Gastrocnemius medialis (tissue), 4 donors: Measurements from ENCODE around the gene TRIM46. TPM values are rescaled to one million over a fixed set of nuclear protein-coding genes. Genes with fewer than 3 reads are reported as not detected.
A peak's percentile ranks its signal among the peaks of the same experiment; 100 is the strongest.
"Not testable (repeated sequence)": the region's sequence is repeated elsewhere in the genome, so short reads cannot be mapped to it uniquely, and the experiment has no call there.

Experiments used
- ATAC-seq, 2 donors: fragments of 150-250 bp; one replicate each; pipeline ENCODE4 v1.9.1; 2016
- DNase-seq, 2 donors: peaks; one replicate each; pipeline ENCODE4 v3.0.0-alpha.2; 2019
- H3K27ac ChIP-seq, 4 donors: fragments of 200-600 bp; sonication (generic); 1 replicate in 1 of 4; 2 replicates in 3 of 4; pipeline ENCODE4 v1.5.1; 2016 to 2018; ENCODE audit warnings: mild to moderate bottlenecking in 2 of 4, moderate library complexity in 1 of 4
- H3K27me3 ChIP-seq, 3 donors: fragments of 200-600 bp; sonication (generic) in 2 of 3; 1 replicate in 1 of 3; 2 replicates in 2 of 3; pipeline versions ENCODE4 v1.5.1 to v1.6.0; 2016 to 2019; ENCODE audit warnings: mild to moderate bottlenecking in 1 of 3, moderate library complexity in 1 of 3
- H3K36me3 ChIP-seq, 2 donors: fragments of 200-600 bp; sonication (generic) in 1 of 2; one replicate each; pipeline ENCODE4 v1.5.1; 2017 to 2018
- H3K4me1 ChIP-seq, 2 donors: fragments of 200-600 bp; sonication (generic) in 1 of 2; one replicate each; pipeline ENCODE4 v1.5.1; 2016 to 2017; ENCODE audit warnings: mild to moderate bottlenecking in 2 of 2
- H3K4me3 ChIP-seq, 4 donors: fragments of 200-600 bp; sonication (generic) in 3 of 4; 1 replicate in 1 of 4; 2 replicates in 3 of 4; pipeline ENCODE4 v1.5.1; 2016 to 2019; ENCODE audit warnings: mild to moderate bottlenecking in 2 of 4
- H3K9me3 ChIP-seq, 3 donors: fragments of 200-600 bp; sonication (generic) in 2 of 3; 1 replicate in 1 of 3; 2 replicates in 2 of 3; pipeline ENCODE4 v1.5.1; 2016 to 2019
- CTCF ChIP-seq, 5 experiments: fragments of 450-650 bp in 3 of 5; fragments of 200-600 bp in 2 of 5; sonication (generic) in 2 of 5; IDR thresholded peaks in 4 of 5; conservative IDR thresholded peaks in 1 of 5; 1 replicate in 4 of 5; 2 replicates in 1 of 5; pipeline ENCODE4 v1.5.1; 2016 to 2019; ENCODE audit warnings: antibody characterized with exemption in 5 of 5, mild to moderate bottlenecking in 3 of 5, moderate library complexity in 3 of 5
- POLR2A ChIP-seq, 2 donors: fragments of 450-650 bp; IDR thresholded peaks; one replicate each; pipeline ENCODE4 v1.6.1; 2017; ENCODE audit warnings: antibody characterized with exemption in 2 of 2, mild to moderate bottlenecking in 2 of 2, moderate library complexity in 2 of 2
- in situ Hi-C, 4 donors: fragments of 200-750 bp; cut with MboI; loops; one replicate each; pipeline versions ENCODE4 v1.15.0 to v1.8.0; 2017; ENCODE audit warnings: low sequenced_read_pairs in 4 of 4
- intact Hi-C: fragments of 100-400 bp; cut with DNase I; formaldehyde crosslinking; loops from one replicate; pipeline ENCODE4 v1.15.1; 2023; ENCODE audit warnings: low total_unique reads
- total RNA-seq, 4 donors: library from RNA; depleted of rRNA; stranded (reverse); fragments of >200 nt; gene quantifications; one replicate each; pipeline versions ENCODE4 v1.1.0 to v1.2.3, GENCODE V29; 2016

The TRIM46 gene
- total RNA-seq, 4 donors from 2014 or later: not detected

DNA sequence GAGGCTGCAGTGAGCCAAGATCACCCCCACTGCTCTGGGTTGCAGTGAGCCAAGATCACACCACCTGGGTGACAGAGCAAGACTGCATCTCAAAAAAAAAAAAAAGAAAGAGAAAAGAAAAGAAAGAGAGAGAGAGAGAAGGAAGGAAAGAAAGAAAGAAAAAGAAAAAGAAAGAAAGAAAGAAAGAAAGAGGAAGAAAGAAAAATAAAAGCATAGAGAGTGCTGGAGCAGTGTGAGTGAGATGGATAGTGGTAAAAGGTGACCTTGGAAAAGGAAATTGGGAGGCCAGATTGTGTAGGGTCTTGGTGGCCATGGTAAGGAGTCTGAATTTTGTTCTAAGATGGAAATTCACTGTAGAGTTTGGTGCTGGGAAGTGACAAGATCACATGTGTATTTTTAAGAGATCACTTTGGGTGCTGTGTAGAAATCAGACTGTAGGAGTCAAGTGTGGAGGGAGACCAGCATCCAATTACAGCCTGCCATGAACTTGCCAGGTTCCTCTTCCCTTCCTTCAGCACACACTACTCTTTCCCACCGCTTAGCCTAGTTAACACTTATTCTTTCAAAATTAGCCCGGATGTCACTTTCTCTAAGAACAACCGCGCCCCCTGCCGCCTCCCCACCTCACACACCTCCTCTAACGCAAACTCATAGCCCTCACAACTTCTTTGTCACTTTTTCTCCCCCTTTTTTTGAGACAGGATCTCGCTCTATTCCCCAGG lies 52.7 kb downstream of the TRIM46 start:
- DNase-seq (peak; percentile 33 to 53), ATAC-seq (peak; percentile 29)
- Histone ChIP-seq H3K27me3 (no peaks in the 10 kb centered on the region), H3K4me3 (peak overlapping the region; percentile 55 to 92 (median 70)), H3K36me3 (no peaks in the 10 kb centered on the region), H3K9me3 (no peaks in the 10 kb centered on the region), H3K27ac (peak overlapping the region; percentile 77 to 83 (median 78)), H3K4me1 (peaks cover 8 to 15% of the 10 kb centered on the region in 2 donors)
- TF ChIP-seq CTCF (IDR thresholded peaks at IDR 0.05 in 4 of 5, conservative IDR thresholded peaks at IDR 0.05 in 1 of 5) (peak; percentile 22 to 62 (median 53)), POLR2A (IDR thresholded peaks at IDR 0.05) (no peak)
- intact Hi-C loops (loop anchor here (1.0 to 5.0 kb wide), 3 partner anchors 16 to 54 kb away; partner anchors contain the start of genes KRTCAP2, THBS3 and TRIM46), in situ Hi-C loops (no loop called here)

GRCh38 chr1:155226910-155227260 lies 53.2 kb downstream of the TRIM46 start:
- peaks cover 8 to 15% of the 10 kb centered on the region in 2 donors for H3K4me1 ChIP-seq
- peak overlapping the region; percentile 55 to 92 (median 70) for H3K4me3 ChIP-seq
- H3K27me3 ChIP-seq: no peaks in the 10 kb centered on the region
- TF ChIP-seq CTCF (IDR thresholded peaks at IDR 0.05 in 4 of 5, conservative IDR thresholded peaks at IDR 0.05 in 1 of 5) (peak in 2 of 5 experiments; percentile 4 to 8), POLR2A (IDR thresholded peaks at IDR 0.05) (no peak)
- H3K36me3 ChIP-seq: no peaks in the 10 kb centered on the region
- in situ Hi-C loops (no loop called here), intact Hi-C loops (loop anchor here (1.0 to 5.0 kb wide), 3 partner anchors 16 to 55 kb away; partner anchors contain the start of genes KRTCAP2, THBS3 and TRIM46)
- DNase-seq (peak in 1 of 2 donors; percentile 31), ATAC-seq (peak; percentile 42 to 47)
- H3K27ac ChIP-seq: peak overlapping the region; percentile 77 to 83 (median 78)
- no peaks in the 10 kb centered on the region for H3K9me3 ChIP-seq

DNA sequence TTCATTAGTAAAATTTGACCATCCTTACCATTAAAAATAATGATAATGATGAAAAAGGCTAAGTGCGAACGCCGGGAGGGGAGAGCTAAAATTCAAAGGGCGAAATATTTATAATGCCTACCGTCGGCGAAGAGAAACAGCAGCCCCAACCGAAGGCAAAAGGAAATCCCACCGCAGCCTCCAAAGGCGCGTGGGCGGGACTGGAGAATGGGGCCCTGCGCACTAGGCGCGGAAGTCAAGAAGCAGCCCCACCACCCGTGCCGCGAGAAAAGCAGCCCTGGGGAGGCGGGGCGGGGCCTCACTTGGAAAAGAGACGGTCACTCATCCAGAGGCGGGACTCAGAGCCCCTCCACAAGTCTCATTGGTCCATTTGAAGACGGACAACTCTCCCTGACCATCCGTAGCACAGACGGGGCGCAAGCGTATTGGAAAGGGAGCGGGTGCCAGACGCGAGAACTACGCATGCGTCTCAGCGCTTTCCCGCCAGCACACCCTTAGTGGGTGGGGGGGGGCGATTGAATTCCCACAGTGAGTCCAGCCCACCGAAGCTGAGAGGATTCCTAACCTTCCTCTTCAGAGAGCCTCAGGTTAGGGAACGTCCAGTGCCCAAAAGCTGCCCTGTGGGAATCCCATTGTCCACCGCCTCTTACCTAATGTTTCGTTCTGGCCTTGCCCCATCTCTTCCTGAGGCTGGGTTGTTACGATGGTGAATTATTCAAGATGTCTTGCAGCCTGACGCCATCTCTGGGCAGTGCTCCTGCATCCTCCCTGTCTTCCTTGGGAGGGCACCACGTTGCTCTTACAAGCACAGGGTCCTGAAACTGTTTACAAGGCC lies 53.8 kb downstream of the TRIM46 start:
- intact Hi-C loops: loop anchor here (2.0 to 5.0 kb wide), 2 partner anchors 15 to 55 kb away; partner anchors contain the start of genes KRTCAP2 and TRIM46
- H3K4me1 ChIP-seq: peaks cover 8 to 15% of the 10 kb centered on the region in 2 donors

DNA sequence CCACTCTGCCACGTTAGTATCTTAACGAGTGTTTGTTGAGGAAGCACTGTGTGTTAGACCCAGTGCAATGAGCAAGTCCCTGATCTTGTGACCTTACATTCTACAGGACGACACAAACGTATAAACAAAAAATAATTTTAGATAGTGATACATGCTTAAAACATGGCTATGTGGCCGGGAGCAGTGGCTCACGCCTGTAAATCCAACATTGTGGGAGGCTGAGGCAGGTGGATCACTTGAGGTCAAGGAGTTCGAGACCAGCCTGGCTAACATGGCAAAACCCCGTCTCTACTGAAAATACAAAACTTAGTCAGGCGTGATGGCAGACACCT lies 54.4 kb downstream of the TRIM46 start:
- intact Hi-C loops: loop anchor here (5.0 kb wide), 1 partner anchor 56 kb away; the partner anchor contains the start of genes KRTCAP2 and TRIM46
- no peaks in the 10 kb centered on the region for H3K27me3 ChIP-seq
- peak overlapping the region; percentile 55 to 92 (median 70) for H3K4me3 ChIP-seq
- no peaks in the 10 kb centered on the region for H3K9me3 ChIP-seq
- in situ Hi-C loops: no loop called here
- TF ChIP-seq POLR2A (IDR thresholded peaks at IDR 0.05) (no peak), CTCF (IDR thresholded peaks at IDR 0.05 in 4 of 5, conservative IDR thresholded peaks at IDR 0.05 in 1 of 5) (no peak)
- DNase-seq (no peak), ATAC-seq (peak in 1 of 2 donors; percentile 9)
- peaks cover 8 to 15% of the 10 kb centered on the region in 2 donors for H3K4me1 ChIP-seq
- peak overlapping the region; percentile 77 to 83 (median 78) for H3K27ac ChIP-seq
- no peaks in the 10 kb centered on the region for H3K36me3 ChIP-seq

More for the DNA sequence above, 53.8 kb downstream of the TRIM46 start:
- Histone ChIP-seq H3K27ac (peak overlapping the region; percentile 77 to 83 (median 78)), H3K4me3 (peak overlapping the region; percentile 55 to 92 (median 70)), H3K9me3 (no peaks in the 10 kb centered on the region), H3K27me3 (no peaks in the 10 kb centered on the region), H3K36me3 (no peaks in the 10 kb centered on the region)
- in situ Hi-C loops: no loop called here
- ATAC-seq: peak; percentile 99 to 100
- peak; percentile 97 to 99 for DNase-seq
- TF ChIP-seq POLR2A (IDR thresholded peaks at IDR 0.05) (peak; percentile 53 to 74), CTCF (IDR thresholded peaks at IDR 0.05 in 4 of 5, conservative IDR thresholded peaks at IDR 0.05 in 1 of 5) (peak in 1 of 5 experiments; percentile 3)

DNA sequence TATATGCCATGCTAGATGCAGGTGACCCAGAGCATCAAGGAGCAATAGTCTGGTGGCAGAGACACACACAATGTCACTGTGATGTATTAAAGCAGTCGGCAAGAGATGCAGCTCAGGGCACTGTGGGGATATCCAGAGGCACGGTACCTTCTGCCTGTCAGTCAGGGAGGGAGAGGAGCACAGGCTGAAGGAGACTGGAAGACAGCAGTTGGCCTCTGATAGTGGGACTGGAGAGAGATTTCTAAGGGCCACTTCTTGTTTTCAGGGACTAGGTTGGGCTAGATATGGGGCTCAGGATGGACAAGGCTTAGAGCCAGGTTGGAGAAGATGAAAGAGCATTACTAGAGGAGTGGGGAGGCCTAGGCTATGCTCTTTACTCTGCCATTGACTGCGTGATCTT lies 57.7 kb downstream of the TRIM46 start:
- intact Hi-C loops, H3K27ac ChIP-seq, DNase-seq, H3K9me3 ChIP-seq, H3K4me3 ChIP-seq, H3K27me3 ChIP-seq, in situ Hi-C loops, ATAC-seq, H3K36me3 ChIP-seq: not testable (repeated sequence)
- H3K4me1 ChIP-seq: peaks cover 7 to 12% of the 10 kb centered on the region in 2 donors

DNA sequence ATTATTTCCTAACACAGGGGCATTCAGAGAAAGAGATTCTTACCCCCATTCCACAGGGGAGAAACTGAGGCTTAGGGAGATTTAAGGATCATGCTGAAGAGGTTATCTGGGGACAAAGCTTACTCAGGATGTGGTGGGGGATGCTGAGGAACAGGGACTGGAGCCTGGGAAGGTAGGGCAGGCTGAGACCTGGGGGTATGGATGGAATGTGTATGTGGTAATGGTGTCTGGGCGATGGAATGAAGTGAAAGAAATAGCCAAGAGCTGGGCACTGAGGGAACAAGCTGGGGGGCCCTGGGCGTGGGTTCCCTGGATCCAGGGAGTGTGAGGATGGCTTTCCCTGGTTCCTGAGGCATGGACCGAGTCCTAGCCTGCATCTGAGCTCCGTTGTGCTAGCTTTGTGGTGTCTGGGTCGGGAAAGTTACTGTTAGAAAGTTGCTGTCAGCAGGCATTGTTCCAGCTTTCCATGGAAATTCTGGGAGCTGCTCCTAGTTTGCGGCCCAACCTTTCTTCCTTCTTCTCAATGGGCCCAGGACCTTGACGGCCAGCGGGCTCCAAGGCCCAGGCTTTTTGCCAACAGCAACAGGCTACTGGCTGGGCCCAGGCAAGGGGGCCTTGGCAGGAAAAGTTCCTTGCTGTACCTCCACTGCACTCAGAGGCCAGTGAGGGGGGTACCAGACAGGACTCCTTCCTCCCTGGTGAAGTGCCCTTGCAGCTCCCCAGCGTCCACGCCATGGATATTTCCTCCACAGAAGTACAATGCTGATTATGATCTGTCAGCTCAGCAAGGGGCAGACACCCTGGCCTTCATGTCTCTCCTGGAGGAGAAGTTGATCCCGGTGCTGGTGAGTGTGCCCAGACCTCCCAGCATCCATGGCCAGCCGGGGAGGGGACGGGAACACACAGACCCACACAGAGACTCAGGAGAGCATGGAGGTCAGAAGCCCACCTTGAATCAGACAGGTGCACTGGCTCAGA lies 58.6 kb downstream of the TRIM46 start:
- not testable (repeated sequence) for ATAC-seq, DNase-seq

More for the DNA sequence above, 58.6 kb downstream of the TRIM46 start:
- H3K4me1 ChIP-seq, H3K9me3 ChIP-seq, H3K27ac ChIP-seq, H3K36me3 ChIP-seq, H3K4me3 ChIP-seq, in situ Hi-C loops, intact Hi-C loops, H3K27me3 ChIP-seq: not testable (repeated sequence)
